GM19023 (cell line): ENCODE data around the gene TMED8.
"Not testable (repeated sequence)": the region's sequence is repeated elsewhere in the genome, so short reads cannot be mapped to it uniquely, and the experiment has no call there.

Experiments
- ATAC-seq: cut with Tn5 transposase; IDR thresholded peaks from one replicate; pipeline ENCODE4 v1.9.1; 2021; ENCODE audit warnings: mild to moderate bottlenecking, moderate library complexity; ENCODE audit not compliant: unreplicated experiment

Gene TMED8, protein sequence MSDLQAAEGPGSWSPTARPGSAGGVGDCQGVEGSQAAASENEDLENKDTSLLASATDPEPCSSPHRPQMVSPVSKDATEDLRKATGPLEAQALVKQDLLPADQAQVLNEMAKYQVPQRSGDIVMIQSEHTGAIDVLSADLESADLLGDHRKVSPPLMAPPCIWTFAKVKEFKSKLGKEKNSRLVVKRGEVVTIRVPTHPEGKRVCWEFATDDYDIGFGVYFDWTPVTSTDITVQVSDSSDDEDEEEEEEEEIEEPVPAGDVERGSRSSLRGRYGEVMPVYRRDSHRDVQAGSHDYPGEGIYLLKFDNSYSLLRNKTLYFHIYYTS

DNA sequence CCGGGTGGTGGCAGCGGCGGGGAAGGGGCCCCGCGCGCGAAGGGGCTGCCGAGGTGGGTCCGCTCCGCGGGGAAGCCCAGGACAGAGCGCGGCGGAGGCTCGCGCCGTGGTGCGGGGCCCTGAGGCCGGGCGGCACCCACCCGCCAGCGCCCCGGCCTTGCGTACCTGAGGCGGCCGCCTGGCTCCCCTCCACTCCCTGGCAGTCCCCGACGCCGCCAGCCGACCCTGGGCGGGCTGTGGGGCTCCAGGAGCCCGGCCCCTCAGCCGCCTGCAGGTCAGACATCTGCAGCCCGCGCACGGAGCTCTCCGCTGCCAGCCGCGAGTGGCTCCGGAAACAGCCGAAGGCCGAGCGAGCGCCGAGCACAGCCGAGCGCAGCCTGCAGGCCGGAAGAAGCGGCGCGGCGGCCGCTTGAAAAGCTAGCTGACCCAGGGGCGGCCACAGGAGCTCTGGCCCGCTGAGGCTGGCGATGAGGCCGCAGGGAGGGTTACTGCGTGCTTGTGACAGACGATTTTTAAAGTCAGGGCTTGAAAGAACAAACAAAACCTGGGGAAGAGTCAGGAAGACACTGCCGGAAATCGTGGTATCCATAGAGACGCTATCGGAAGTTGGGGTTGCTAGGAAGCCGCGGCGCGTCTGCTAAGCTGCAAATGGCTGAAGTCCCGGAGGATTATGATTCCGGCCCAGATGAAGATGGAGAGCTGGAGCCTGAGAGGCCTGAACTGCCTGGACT is at the start of gene TMED8, which contains the start of gene SAMD15:
TSS of gene TMED8 (minus strand) at position 324 of the 731 bp plus-strand sequence. CDS start at position 283, 41 bp downstream.
TSS of gene SAMD15 (plus strand) at position 609 of the 731 bp plus-strand sequence. CDS start at position 649, 40 bp downstream.
- peak; percentile 92 for ATAC-seq

DNA sequence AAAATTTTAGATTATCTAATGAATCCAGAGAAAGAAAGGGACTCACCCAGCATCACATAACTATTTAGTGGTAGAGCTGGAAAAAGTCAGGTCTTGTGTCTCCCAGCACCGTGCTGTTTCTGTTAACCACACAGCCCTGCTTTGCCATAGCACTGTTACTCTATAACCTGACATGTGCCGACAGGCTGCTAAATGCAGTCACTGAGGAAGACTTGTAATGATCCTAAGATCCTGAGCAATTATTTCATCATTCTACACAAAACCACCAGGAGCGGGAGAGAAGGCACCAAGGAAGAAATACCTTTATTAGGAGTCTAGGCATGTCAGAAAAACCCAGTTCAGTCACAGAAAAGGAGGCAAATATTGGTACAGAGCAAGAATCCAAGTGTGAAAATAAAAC is 49.5 kb upstream of the TMED8 start:
- no peak for ATAC-seq

DNA sequence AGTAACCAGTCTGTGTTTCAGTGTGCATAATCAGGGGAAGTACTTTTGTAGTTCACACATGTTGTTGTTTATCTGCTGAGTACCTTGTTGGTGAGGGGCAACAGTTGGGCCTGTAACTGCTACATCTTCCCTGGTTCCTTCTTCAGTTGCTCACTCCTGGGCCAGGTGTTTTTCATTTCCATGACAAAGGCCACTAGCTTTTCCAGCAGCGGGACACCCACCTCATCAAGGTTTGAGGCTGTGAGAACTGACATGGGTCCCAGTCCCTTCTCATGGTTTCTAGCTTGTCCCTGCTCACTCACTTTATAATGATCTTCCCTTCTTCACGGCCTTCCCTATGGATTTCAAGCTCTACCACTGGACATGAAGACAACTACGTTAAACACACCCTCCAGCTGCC is 48.0 kb upstream of the TMED8 start:
- ATAC-seq, result no peak

DNA sequence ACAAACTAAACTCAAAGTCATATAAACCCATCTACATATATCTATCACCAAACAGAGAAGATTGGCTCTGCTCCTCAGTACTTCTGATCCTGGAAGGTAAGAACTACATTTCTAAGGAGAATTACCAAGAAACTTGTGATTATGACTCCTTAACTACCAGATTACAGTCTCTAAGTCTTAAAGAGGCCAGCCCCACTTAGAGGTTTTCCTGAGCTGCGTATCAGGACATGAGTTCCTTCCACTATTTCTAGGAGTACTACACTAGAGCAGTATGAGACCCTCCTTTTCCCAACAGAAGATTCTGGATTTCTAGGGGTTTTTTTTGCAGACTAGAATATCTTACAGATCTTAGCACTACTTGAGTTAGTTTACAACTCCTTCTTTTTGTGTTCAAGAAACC is 46.5 kb upstream of the TMED8 start, which contains the start of gene NOXRED1:
TSS of gene NOXRED1 (minus strand) at position 101 of the 400 bp plus-strand sequence. CDS start 634 bp downstream, outside the sequence.
- ATAC-seq, result no peak

DNA sequence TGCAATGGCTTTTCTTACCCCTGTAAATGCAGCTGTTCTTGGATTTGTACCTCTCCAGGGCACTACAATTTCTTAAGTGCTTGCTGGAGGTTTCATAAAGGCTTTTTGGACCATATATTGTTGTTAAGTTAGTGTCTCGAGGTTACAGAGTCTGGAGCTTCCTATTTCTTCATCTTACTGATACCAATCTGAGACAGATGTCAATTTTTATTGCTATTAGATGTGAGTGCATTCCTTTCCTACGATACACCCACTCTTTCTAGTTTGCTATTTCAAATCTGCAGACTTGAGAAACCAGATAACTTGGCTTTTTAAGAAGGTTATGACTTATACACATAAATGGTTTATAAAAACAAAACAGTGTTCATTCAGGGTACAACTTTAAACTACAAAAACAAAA is 44.3 kb upstream of the TMED8 start:
- no peak for ATAC-seq

DNA sequence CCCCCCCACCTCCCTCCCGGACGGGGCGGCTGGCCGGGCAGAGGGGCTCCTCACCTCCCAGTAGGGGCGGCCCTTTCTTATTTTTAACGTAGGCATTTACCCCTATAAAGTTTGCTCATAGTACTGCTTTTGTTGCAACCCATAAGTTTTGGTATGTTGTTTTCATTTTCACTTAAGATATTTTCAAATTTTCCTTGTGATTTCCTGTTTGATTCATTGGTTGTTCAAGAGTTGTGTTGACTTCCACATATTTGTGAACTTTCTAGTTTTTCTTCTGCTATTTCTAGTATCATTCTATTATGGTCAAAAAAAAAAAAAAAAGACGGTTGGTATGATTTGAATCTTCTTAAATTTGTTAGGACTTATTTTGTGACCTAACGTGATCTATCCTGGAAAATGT is 39.9 kb upstream of the TMED8 start:
- ATAC-seq, result no peak

DNA sequence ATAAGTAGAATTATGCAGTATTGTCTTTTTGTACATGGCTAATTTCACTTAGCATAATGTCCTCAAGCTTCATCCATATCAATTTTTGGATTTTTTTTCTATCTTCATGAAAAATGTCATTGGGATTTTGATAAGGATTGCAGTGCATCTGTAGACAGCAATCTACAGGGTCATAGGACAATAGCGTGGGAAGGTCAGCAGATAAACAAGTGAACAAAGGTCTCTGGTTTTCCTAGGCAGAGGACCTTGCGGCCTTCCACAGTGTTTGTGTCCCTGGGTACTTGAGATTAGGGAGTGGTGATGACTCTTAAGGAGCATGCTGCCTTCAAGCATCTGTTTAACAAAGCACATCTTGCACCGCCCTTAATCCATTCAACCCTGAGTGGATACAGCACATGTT is 39.2 kb upstream of the TMED8 start:
- ATAC-seq, result not testable (repeated sequence)

DNA sequence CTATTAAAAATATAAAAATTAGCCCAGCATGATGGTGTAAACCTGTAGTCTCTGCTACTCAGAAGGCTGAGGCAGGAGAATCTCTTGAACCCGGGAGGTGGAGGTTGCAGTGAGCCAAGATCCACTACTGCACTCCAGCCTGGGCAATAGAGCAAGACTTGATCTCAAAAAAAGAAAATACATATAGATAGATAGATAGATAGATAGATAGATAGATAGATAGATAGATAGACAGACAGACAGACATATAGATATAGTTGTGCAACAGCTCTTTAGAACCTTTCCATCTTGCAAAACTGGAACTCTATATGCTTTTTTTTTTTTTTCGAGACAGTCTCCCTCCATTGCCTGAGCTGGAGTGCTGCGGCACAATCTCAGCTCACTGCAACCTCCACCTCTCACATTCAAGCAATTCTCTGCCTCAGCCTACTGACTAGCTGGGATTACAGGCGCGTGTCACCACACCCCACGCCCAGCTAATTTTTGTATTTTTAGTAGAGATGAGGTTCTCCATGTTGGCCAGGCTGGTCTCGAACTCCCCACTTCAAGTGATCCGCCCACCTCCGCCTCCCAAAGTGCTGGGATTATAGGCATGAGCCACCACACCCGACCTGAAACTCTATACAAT is 38.6 kb upstream of the TMED8 start:
- ATAC-seq, result not testable (repeated sequence)

DNA sequence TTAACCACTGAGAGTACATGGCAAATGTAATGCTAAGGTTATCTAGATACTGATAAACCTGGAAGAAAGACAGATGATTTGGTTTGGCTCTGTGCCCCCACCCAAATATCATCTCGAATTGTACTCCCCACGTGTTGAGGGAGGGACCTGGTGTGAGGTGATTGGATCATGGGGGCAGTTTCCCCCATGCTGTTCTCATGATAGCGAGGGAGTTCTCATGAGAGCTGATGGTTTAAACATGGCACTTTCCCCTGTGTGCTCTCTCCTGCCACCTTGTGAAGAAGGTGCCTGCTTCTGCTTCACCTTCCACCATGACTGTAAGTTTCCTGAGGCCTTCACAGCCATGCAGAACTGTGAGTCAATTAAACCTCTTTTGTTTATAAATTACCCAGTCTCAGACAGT is 32.2 kb upstream of the TMED8 start:
- ATAC-seq, result no peak

DNA sequence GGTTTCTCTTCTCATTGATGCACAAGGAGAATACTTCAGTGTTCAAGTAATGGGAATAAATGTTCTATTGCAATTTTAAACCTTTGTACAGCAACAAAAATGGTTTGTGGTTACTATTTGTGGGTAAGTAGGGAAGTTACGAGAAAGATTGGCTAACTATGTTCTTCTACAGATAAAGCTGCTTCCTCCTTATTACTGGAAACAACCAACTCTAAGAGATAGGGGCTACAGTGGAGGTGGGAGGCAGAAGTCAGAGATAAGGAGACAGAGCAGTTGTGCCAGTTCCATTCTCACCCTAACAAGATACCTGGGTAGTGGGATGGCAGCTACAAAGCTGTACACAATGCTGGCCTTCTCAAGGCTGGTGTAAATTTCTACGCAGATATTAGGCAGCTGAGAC is 30.3 kb upstream of the TMED8 start:
- ATAC-seq, result no peak

DNA sequence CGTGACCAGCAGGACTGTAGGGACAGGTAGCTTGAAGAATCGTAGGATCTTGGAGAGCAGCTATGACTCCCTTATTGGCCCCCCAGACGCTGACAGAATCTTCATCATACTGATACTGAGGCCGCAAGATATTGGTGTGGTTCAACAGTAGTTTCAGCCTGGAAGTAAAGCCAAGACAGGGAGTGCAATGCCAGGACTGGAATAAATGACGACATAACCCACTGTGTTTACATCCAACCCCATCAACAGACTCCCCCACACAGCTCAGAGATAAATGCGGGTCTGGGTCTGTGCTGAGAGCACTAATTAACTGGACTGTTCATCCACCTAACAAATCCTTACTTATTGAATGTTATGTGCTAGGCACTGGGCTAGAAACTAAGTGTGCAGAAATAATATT is 29.8 kb upstream of the TMED8 start:
- no peak for ATAC-seq

DNA sequence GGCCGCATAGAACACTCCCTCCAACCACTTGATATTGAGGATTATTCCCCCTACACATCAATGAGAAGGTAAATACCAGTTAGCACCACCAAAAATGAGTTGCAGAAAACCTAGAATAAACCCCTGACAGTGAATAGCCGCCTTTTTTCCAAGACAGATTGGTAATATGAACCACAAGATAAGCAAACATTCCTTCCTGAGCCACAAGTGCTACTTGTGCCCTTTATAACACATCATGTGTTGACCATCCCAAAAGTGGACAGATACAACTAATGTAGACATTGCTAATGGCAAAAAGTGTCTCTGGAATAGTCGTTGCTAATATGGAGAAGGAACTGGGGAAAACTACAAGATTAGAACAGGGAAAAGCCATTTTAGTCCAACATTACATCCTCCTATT is 29.2 kb upstream of the TMED8 start:
- ATAC-seq, result no peak

DNA sequence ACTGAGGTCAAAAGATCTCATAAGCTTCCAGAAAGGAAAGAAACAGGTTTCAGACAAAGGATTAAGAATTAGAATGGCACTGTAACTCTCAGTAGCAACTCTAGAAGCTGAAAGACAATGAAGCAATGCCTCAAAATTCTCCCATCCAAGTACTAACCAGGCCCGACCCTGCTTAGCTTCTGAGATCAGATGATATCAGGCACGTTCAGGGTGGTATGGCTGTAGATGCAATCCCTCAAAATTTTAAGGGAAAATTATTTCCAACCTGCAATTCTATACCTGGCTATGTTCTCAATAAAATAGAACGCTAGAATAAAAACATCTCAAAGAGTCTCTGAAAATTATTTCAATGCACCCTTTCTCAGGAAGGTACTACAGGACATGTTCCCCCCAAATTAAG is 26.9 kb upstream of the TMED8 start:
- ATAC-seq, result no peak

DNA sequence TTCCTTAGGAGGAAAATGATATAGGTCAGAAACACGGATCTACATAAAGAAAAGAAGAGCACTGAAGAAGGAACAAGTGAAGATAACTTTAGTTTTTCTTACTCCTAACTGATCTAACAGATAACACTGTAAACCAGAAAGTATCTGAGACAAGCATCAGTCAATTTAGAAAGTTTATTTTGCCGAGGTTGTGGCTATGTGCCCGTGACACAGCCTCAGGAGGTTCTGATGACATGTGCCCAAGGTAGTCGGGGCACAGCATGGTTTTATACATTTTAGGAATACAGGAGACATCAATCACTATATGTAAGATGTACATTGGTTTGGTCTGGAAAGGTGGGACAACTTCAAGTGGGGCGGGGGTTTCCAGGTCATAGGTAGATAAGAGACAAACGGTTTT is 23.3 kb upstream of the TMED8 start:
- ATAC-seq, result no peak

DNA sequence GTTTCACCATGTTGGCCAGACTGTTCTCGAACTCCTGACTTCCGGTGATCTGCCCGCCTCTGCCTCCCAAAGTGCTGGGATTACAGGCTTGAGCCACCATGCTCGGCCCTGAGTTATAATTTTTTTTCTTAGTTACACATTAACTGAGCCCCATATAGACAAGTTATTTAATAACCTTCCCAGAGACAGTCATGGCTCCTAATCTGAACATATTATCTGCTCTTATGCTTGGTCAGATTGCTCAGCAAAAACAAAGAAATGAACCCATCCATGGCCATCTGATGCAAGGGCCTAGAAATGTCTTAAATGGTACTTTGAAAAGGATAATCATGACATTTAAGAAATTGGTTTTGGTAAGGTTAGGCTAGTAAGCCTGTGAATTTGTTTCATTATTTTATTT is 13.3 kb upstream of the TMED8 start:
- no peak for ATAC-seq

DNA sequence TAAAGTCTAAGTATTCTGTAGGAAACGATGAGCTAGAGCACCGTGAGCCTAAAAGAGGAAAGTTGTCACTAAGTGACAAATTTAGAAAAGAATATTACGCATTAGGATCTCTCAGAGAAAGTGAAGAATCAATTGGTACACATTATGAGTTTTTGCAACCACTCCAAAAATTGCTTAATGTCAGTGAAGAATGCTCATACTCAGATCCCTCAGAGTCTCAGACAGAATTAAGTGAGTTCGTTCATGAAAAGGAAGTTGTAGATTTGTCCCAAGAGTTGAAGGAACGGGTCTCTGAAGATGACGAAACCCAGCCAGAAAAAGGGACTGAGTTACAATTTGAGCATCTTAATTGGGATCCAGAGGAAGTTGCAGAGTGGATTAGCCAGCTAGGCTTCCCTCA is 1.8 kb upstream of the TMED8 start:
- no peak for ATAC-seq

DNA sequence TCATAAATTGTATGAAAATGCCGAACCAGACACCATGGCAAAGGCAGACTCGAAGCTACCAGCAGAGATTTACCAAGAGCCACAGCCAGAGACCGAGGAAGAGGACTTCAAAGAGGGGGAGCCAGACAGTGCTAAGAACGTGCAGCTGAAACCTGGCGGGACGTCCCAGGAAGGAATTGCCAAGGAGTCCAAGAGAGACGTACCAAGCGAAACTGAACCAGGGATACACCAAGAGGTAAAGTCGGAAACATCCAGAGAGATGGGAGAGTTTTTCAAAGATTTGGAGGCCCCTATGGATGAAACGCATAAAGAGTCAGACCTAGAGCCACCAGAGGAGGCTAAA is 579 bp upstream of the TMED8 start:
- peak; percentile 4 for ATAC-seq

DNA sequence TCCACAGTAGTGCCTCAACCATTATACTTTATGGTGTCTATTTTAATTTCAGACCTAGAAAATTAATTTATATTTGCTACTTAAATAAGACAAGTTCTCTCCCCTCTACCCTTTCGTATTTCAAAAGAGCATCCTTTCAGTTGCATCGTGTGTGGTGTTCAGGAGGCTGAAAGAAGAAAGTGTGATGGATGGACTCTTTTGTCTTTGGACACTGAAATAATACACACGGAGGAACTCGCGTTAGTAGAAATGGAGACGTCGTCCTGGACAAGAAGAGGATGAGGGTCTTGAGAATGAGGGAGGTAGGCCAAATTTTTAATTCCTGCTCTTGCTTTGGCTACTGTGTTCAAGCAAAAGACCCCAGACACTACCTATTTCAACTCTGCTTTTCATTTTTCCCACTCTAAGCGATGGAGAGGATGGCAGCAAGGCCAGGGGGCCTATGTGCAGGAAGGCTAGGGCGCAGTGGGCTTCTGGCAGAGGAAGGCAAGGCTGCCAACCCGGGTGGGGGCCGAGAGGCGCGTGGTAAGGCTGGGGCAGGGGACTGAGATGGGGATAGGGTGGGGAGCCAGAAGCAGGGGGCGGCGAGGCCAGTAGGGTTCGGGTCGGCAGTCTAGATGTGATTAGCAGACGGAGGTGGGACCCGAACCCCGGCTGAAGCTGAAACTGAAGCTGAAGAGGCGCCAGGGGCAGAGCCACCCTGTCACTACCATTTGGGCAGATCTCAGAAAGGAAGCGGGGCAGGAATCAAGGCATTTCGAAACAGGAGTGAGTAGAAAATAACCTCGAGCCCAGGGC is 722 bp downstream of the TMED8 start:
- ATAC-seq, result peak; percentile 26

DNA sequence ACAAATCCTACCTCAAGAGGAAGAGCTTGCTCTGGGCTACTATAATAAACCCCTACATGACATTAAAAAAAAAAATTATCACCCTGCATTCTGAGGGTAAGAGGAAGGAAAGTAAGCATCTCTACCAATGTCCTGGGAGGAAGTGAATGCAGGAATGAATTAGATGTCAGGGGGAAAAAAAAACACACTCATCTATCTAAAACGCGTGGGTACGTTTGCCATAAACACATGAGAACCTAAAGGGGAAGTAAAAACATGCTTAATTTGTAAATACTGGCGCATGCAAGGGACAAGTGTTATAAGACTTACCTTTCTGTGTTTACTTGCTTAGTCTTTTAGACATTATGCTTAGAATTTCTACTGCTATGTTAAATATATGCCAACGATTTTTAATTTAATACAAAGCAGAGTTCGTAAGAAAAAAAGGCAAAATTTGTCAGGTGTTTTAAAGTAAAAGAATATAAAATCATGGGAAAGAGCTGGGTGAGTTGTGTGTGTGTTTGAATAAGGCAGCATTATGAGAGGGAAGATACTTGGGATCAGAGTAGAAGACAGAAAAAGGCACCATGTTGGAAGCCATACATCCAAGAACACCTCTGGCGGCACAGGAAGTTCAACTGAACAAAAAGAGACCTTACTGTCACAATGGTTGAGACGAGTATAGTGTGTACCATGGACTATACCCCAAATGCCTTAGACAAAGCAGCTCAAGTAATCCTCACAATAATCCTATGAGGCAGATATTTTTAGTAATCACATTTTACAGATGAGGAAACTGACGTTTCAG is 1.5 kb downstream of the TMED8 start:
- ATAC-seq, result no peak

DNA sequence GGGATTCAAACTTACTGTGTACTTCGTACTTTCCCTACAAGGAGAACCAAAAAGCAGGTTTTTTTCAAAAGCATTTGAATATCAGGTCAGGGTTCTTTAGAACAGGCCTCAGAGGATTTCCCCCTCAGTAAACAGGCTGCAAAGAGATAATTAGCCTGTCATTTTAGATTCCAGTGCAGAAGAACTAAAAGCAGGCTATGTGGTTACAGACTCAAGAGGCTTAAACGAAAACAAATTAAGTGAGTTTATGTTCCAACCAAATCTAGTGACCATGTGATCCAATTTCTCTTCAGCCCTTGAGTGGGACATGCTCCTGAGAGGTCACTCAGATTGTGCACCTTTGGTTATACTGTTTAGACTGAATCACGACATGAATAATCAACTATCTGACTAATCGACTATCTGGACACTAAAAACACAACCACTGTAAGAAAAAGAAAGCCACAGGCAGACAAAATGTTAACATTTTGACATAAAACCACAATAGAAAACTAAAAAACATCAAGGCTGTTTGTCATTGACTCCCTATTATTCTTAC is 4.5 kb downstream of the TMED8 start:
- peak; percentile 20 for ATAC-seq
